IMR-90 (cell line): ENCODE data around the gene BCKDK. TPM values are rescaled to one million over a fixed set of nuclear protein-coding genes. Genes with fewer than 3 reads are reported as not detected.

Experiments used
- ATAC-seq: fragments of 200-7000 bp; cut with Tn5 transposase; 2 replicates; pipeline ENCODE4 v1.9.1; 2020; ENCODE audit warnings: low read depth, mild to moderate bottlenecking, moderate library complexity
- BruUV-seq: library from RNA; stranded (reverse); fragments of 400-500 nt; replicated peaks from 2 replicates; lab custom pipeline; 2021; lab: Mats Ljungman, UMichigan
- CTCF ChIA-PET: fragments of 300-600 bp; formaldehyde crosslinking; extraction: SDS; loops from one replicate; lab custom pipeline; 2021; ENCODE audit warnings: antibody characterized with exemption; lab: Yijun Ruan, JAX
- POLR2A ChIA-PET: fragments of 300-600 bp; sonication (Branson Sonifier 250); formaldehyde crosslinking; loops from one replicate; lab custom pipeline; 2022; ENCODE audit warnings: antibody characterized with exemption; ENCODE audit not compliant: unreplicated experiment; lab: Charles Lee
- DNase-seq: peaks from one replicate; pipeline ENCODE4 v3.0.0; 2013
- H2AFZ ChIP-seq: replicated peaks from 2 replicates; pipeline ENCODE3; 2013; ENCODE audit warnings: low read length, mild to moderate bottlenecking; ENCODE audit not compliant: poor library complexity
- H2AK5ac ChIP-seq: 2 replicates; pipeline ENCODE4 v1.6.1; 2013; ENCODE audit warnings: low read depth, low read length, inconsistent platforms
- H2AK9ac ChIP-seq: replicated peaks from 2 replicates; pipeline ENCODE3; 2013; ENCODE audit warnings: mild to moderate bottlenecking, low read depth, low read length, moderate library complexity; ENCODE audit not compliant: poor library complexity
- H2BK120ac ChIP-seq: 2 replicates; pipeline ENCODE4 v1.6.1; 2013; ENCODE audit warnings: low read depth, low read length, inconsistent platforms
- H2BK15ac ChIP-seq: 3 replicates; pipeline ENCODE4 v1.6.1; 2013; ENCODE audit warnings: low read depth, low read length, inconsistent platforms
- H2BK20ac ChIP-seq: 2 replicates; pipeline ENCODE4 v1.6.1; 2013; ENCODE audit warnings: low read depth, mild to moderate bottlenecking, inconsistent platforms, low read length, moderate library complexity
- H2BK5ac ChIP-seq: 2 replicates; pipeline ENCODE4 v1.6.1; 2013; ENCODE audit warnings: mild to moderate bottlenecking, low read depth, low read length, inconsistent platforms; ENCODE audit not compliant: poor library complexity, severe bottlenecking
- H3K14ac ChIP-seq: replicated peaks from 2 replicates; pipeline ENCODE4 v1.6.1; 2013; ENCODE audit warnings: low read depth, low read length, inconsistent platforms
- H3K18ac ChIP-seq: 2 replicates; pipeline ENCODE4 v1.6.1; 2013; ENCODE audit warnings: low read depth, low read length, control low read depth
- H3K23ac ChIP-seq: 2 replicates; pipeline ENCODE4 v1.6.1; 2013; ENCODE audit warnings: low read depth, low read length, inconsistent platforms
- H3K27ac ChIP-seq: 2 replicates; pipeline ENCODE4 v1.5.1; 2013; ENCODE audit warnings: mild to moderate bottlenecking, control low read depth, low read length; ENCODE audit not compliant: insufficient read depth
- H3K27me3 ChIP-seq: 2 replicates; pipeline ENCODE4 v1.6.1; 2013; ENCODE audit warnings: low read length; ENCODE audit not compliant: control insufficient read depth, insufficient read depth
- H3K36me3 ChIP-seq: 2 replicates; pipeline ENCODE4 v1.6.1; 2013; ENCODE audit warnings: low read length, mixed read lengths; ENCODE audit not compliant: control insufficient read depth, insufficient read depth
- H3K4ac ChIP-seq: 2 replicates; pipeline ENCODE4 v1.6.1; 2013; ENCODE audit warnings: low read depth, low read length, inconsistent platforms
- H3K4me1 ChIP-seq: 2 replicates; pipeline ENCODE4 v1.6.1; 2013; ENCODE audit warnings: low read length, mixed read lengths; ENCODE audit not compliant: control insufficient read depth, insufficient read depth
- H3K4me2 ChIP-seq: 2 replicates; pipeline ENCODE4 v1.6.1; 2013; ENCODE audit warnings: low read depth, mild to moderate bottlenecking, control low read depth, low read length, moderate library complexity
- H3K4me3 ChIP-seq: 2 replicates; pipeline ENCODE4 v1.5.1; 2013; ENCODE audit warnings: low read depth, mild to moderate bottlenecking, control low read depth, low read length, moderate library complexity; ENCODE audit not compliant: insufficient read depth
- H3K56ac ChIP-seq: 2 replicates; pipeline ENCODE4 v1.6.1; 2013; ENCODE audit warnings: low read length, inconsistent platforms; ENCODE audit not compliant: insufficient read depth; ENCODE audit errors: extremely low read depth
- H3K79me1 ChIP-seq, 2 experiments: 2 replicates each; pipeline ENCODE4 v1.6.1; 2013; ENCODE audit warnings: low read length in 2 of 2, inconsistent platforms in 1 of 2, low read depth in 1 of 2
- H3K9ac ChIP-seq: 2 replicates; pipeline ENCODE4 v1.6.1; 2013; ENCODE audit warnings: low read depth, low read length, control low read depth
- H3K9me1 ChIP-seq: 2 replicates; pipeline ENCODE4 v1.6.1; 2013; ENCODE audit warnings: low read length, inconsistent platforms; ENCODE audit not compliant: insufficient read depth
- H3K9me3 ChIP-seq: 2 replicates; pipeline ENCODE4 v1.6.1; 2013; ENCODE audit warnings: low read length; ENCODE audit not compliant: control insufficient read depth, insufficient read depth
- H4K20me1 ChIP-seq: 2 replicates; pipeline ENCODE4 v1.6.1; 2013; ENCODE audit warnings: low read length, inconsistent platforms; ENCODE audit not compliant: insufficient read depth
- H4K5ac ChIP-seq: 2 replicates; pipeline ENCODE4 v1.6.1; 2013; ENCODE audit warnings: mild to moderate bottlenecking, low read depth, low read length, control low read depth
- H4K8ac ChIP-seq, 2 experiments: 2 replicates each; pipeline ENCODE4 v1.6.1; 2013; ENCODE audit warnings: low read depth in 2 of 2, low read length in 2 of 2, control low read depth in 1 of 2, inconsistent platforms in 1 of 2
- H4K91ac ChIP-seq: 2 replicates; pipeline ENCODE4 v1.6.1; 2013; ENCODE audit warnings: low read depth, low read length, inconsistent platforms; ENCODE audit not compliant: insufficient read depth
- CEBPB ChIP-seq: IDR thresholded peaks from 2 replicates; pipeline ENCODE4 v1.6.1; 2012; ENCODE audit warnings: low read depth, low read length, improper control_type of control experiment
- ELK1 ChIP-seq: fragments of 150-350 bp; IDR thresholded peaks from 2 replicates; pipeline ENCODE4 v1.6.1; 2016; ENCODE audit warnings: low read depth, mild to moderate bottlenecking, low read length, moderate library complexity, borderline replicate concordance
- FOS ChIP-seq: fragments of 150-350 bp; IDR thresholded peaks from 2 replicates; pipeline ENCODE4 v1.6.1; 2016; ENCODE audit warnings: low read depth, low read length
- MAFK ChIP-seq: IDR thresholded peaks from 2 replicates; pipeline ENCODE4 v1.6.1; 2012; ENCODE audit warnings: low read depth, low read length, improper control_type of control experiment
- MAZ ChIP-seq: IDR thresholded peaks from 2 replicates; pipeline ENCODE4 v1.6.1; 2012; ENCODE audit warnings: low read depth, mild to moderate bottlenecking, low read length, improper control_type of control experiment, moderate library complexity, borderline replicate concordance
- RAD21 ChIP-seq: IDR thresholded peaks from 2 replicates; pipeline ENCODE4 v1.6.1; 2012; ENCODE audit warnings: low read length, improper control_type of control experiment
- RCOR1 ChIP-seq: IDR thresholded peaks from 2 replicates; pipeline ENCODE4 v1.6.1; 2012; ENCODE audit warnings: mild to moderate bottlenecking, low read length, improper control_type of control experiment; ENCODE audit not compliant: insufficient replicate concordance
- RFX5 ChIP-seq: IDR thresholded peaks from 2 replicates; pipeline ENCODE4 v1.8.0; 2012; ENCODE audit warnings: low read depth, mild to moderate bottlenecking, low read length, moderate library complexity
- WGBS, 2 experiments: methylation state at CpG; one replicate each; pipeline versions ENCODE4 v1.1.5 to v1.1.7; 2013; ENCODE audit warnings: missing lambda C conversion rate in 2 of 2; ENCODE audit not compliant: insufficient read length in 1 of 2; ENCODE audit errors: extremely low coverage in 2 of 2; 5-methylcytosine and 5-hydroxymethylcytosine counted together
- dilution Hi-C: fragments of 300-500 bp; cut with HindIII; formaldehyde crosslinking; loops from one replicate; pipeline ENCODE4 v1.14.3; 2018; ENCODE audit warnings: low sequenced_read_pairs; ENCODE audit not compliant: unreplicated experiment
- in situ Hi-C: fragments of 300-500 bp; cut with MboI; formaldehyde crosslinking; loops from 3 replicates; pipeline ENCODE4 v1.14.3; 2019; ENCODE audit warnings: low sequenced_read_pairs, inconsistent platforms, mixed read lengths
- intact Hi-C: fragments of 100-400 bp; cut with micrococcal nuclease; formaldehyde crosslinking; loops from 2 replicates; pipeline ENCODE4 v1.10.0; 2022
- polyA plus RNA-seq, 3 experiments: library from polyadenylated mRNA; depleted of rRNA; stranded (reverse); fragments of >200 nt; gene quantifications; 2 replicates each; pipeline ENCODE4 v1.2.3, GENCODE V29; 2012; ENCODE audit warnings: low replicate concordance in 1 of 3
- total RNA-seq: library from RNA; depleted of rRNA; stranded (reverse); fragments of >200 nt; gene quantifications from 2 replicates; pipeline ENCODE4 v1.2.3, GENCODE V29; 2012

Gene BCKDK
- total and polyA plus RNA-seq, 2 of the 4 experiments (the other 2 are of a cell fraction): 26.0 to 79.3 TPM

- intact Hi-C loops: loop anchor here (1.0 to 5.0 kb wide), 3 partner anchors 48 to 110 kb away; partner anchors contain the start of genes HSD3B7 and STX4
- BruUV-seq: no TSS peak
- peak within 1 kb of the TSS; percentile 95 for H3K23ac ChIP-seq
- peak within 1 kb of the TSS; percentile 100 for H2AK9ac ChIP-seq
- H3K27me3 ChIP-seq: no peaks in the 10 kb centered on the region
- peaks cover 15% of the 10 kb centered on the region for H3K9me1 ChIP-seq
- peak within 1 kb of the TSS; percentile 67 for H2BK5ac ChIP-seq
- H2BK15ac ChIP-seq: no peak within 1 kb of the TSS; the same call in 2 of the 3 replicates
- in situ Hi-C loops: no loop called here
- H2BK120ac ChIP-seq: peak within 1 kb of the TSS; percentile 27; the same call in 1 of the 2 replicates
- H2AK5ac ChIP-seq: peak within 1 kb of the TSS; percentile 96
- H2AFZ ChIP-seq: peak within 1 kb of the TSS; percentile 96
- peak within 1 kb of the TSS; percentile 86 to 96 for H4K8ac ChIP-seq
- H4K91ac ChIP-seq: peak within 1 kb of the TSS; percentile 74; the same call in 1 of the 2 replicates
- peak within 1 kb of the TSS; percentile 91 for H3K4me3 ChIP-seq
- peaks cover under 1% of the 10 kb centered on the region; the same call in 1 of the 2 replicates for H3K9me3 ChIP-seq
- dilution Hi-C loops: no loop called here
- DNase-seq (peak; percentile 97), ATAC-seq (peak; percentile 96)
- ChIA-PET POLR2A (no interaction called here), CTCF (interaction anchor here (1.0 kb wide), 1 partner anchor 48 kb away, joined by 3 read pairs; no protein-coding TSS in a partner anchor)
- peak within 1 kb of the TSS; percentile 91 for H4K5ac ChIP-seq
- TF ChIP-seq CEBPB (no peak), ELK1 (no peak), RAD21 (no peak), MAZ (peak; percentile 41; the same call in 1 of the 2 replicates), FOS (0 out of 2 replicates have a peak, but pooled peaks have one; percentile 4), MAFK (no peak), RCOR1 (no peak), RFX5 (no peak)
- peak within 1 kb of the TSS; percentile 12 for H3K18ac ChIP-seq
- H3K79me1 ChIP-seq: peaks cover 34 to 52% of the 10 kb centered on the region in 2 experiments; a peak in 3 of 4 replicates
- peak within 1 kb of the TSS; percentile 63 for H3K27ac ChIP-seq
- peak within 1 kb of the TSS; percentile 96 for H3K9ac ChIP-seq
- peak within 1 kb of the TSS; percentile 96 for H3K14ac ChIP-seq
- H3K36me3 ChIP-seq: peaks cover 11% of the 10 kb centered on the region
- H4K20me1 ChIP-seq: peaks cover 17% of the 10 kb centered on the region
- H3K4ac ChIP-seq: peak within 1 kb of the TSS; percentile 79
- WGBS, 2 experiments: 0% methylated on average over 45 of the region's 69 CpGs; no CpG with 5 or more reads in 1 of the 2 experiments
- no peak within 1 kb of the TSS for H2BK20ac ChIP-seq
- peak within 1 kb of the TSS; percentile 98 for H3K4me2 ChIP-seq
- peaks cover 3% of the 10 kb centered on the region for H3K4me1 ChIP-seq
- H3K56ac ChIP-seq: peak within 1 kb of the TSS; percentile 65
Measured at GRCh38 chr16:31094424-31095120, 13.6 kb upstream of the BCKDK start, which contains the start of gene VKORC1. Gene VKORC1, minus strand, starts transcription at chr16:31094797. Its CDS starts 68 bp downstream, at chr16:31094729.
